GM10248 (cell line): ENCODE data around the gene AK2.
"Not testable (repeated sequence)": the region's sequence is repeated elsewhere in the genome, so short reads cannot be mapped to it uniquely, and the experiment has no call there.

Source experiments
- CTCF ChIA-PET: fragments of 300-600 bp; sonication (Branson Sonifier 250); formaldehyde crosslinking; extraction: SDS; loops from one replicate; lab custom pipeline; 2021; ENCODE audit warnings: antibody characterized with exemption; lab: Yijun Ruan, JAX
- POLR2A ChIA-PET: fragments of 350-650 bp; sonication (Branson Sonifier 250); formaldehyde crosslinking; extraction: SDS; loops from one replicate; lab custom pipeline; 2020; ENCODE audit warnings: antibody characterized with exemption; lab: Yijun Ruan, JAX
- DNase-seq: peaks from one replicate; pipeline ENCODE4 v3.0.0; 2012; ENCODE audit errors: extremely low spot score
- CTCF ChIP-seq: IDR thresholded peaks from 2 replicates; pipeline ENCODE4 v1.5.1; 2012; ENCODE audit warnings: mild to moderate bottlenecking, low read depth; ENCODE audit errors: extremely low read depth, missing control alignments, control extremely low read depth

The AK2 gene

GRCh38 chr1:33080885-33081553 lies 44.3 kb upstream of the AK2 start, which contains the start of gene AZIN2:
TSS of gene AZIN2 (plus strand) at chr1:33081153. CDS start at chr1:33082250, 1,097 bp downstream.
- ChIA-PET POLR2A (interaction anchor here (0.6 to 1.0 kb wide), 3 partner anchors 45 to 1800 kb away, joined by 3 to 4 read pairs (median 3); no protein-coding TSS in a partner anchor), CTCF (interaction anchor here (0.8 to 3.2 kb wide), 8 partner anchors 8 to 205 kb away, joined by 3 to 13 read pairs (median 4); no protein-coding TSS in a partner anchor)
- DNase-seq = peak; percentile 96
- no peak for TF ChIP-seq CTCF

DNA sequence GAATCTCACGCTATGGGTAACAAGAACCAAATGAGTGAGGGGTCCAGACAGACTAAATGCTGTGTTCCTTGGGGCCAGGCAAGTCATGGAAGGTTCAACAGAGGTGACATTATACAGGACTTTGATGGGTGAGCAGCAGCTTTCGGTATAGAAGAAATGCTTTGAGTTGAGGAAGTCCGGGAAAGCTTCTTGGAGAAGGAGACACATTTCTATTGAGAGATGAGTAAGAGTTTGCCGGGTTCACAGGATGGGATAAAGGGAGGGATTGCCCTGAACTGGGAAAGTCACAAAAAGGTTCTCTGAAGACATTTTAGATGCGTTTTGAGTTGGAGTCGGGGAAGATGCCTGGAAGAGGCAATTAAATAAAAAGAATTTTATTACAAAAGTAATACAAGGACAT lies 43.7 kb upstream of the AK2 start:
- no peak for DNase-seq
- CTCF ChIA-PET = interaction anchor here (0.8 to 3.2 kb wide), 8 partner anchors 8 to 204 kb away, joined by 3 to 13 read pairs (median 5); no protein-coding TSS in a partner anchor
- no peak for TF ChIP-seq CTCF
- POLR2A ChIA-PET = interaction anchor here (0.8 to 1.0 kb wide), 2 partner anchors 46 to 47 kb away, joined by 3 to 4 read pairs; no protein-coding TSS in a partner anchor

GRCh38 chr1:33078030-33078591 lies 41.4 kb upstream of the AK2 start:
- TF ChIP-seq CTCF = no peak
- ChIA-PET CTCF (interaction anchor here (1.5 to 2.0 kb wide), 3 partner anchors 9 to 146 kb away, joined by 4 to 5 read pairs (median 5); no protein-coding TSS in a partner anchor), POLR2A (no interaction called here)
- DNase-seq = no peak

GRCh38 chr1:33074193-33074945 lies 37.7 kb upstream of the AK2 start:
- TF ChIP-seq CTCF = no peak
- POLR2A ChIA-PET = interaction anchor here (0.7 kb wide), 1 partner anchor 118 kb away, joined by 3 read pairs; no protein-coding TSS in a partner anchor
- CTCF ChIA-PET = interaction anchor here (1.3 to 2.3 kb wide), 4 partner anchors 12 to 182 kb away, joined by 3 to 15 read pairs (median 4); no protein-coding TSS in a partner anchor

GRCh38 chr1:33072707-33073106 lies 36.0 kb upstream of the AK2 start:
- POLR2A ChIA-PET = interaction anchor here (0.5 kb wide), 1 partner anchor 197 kb away, joined by 3 read pairs; no protein-coding TSS in a partner anchor
- CTCF ChIA-PET = interaction anchor here (1.0 to 2.3 kb wide), 2 partner anchors 14 to 17 kb away, joined by 3 to 15 read pairs; no protein-coding TSS in a partner anchor
- no peak for TF ChIP-seq CTCF
- no peak for DNase-seq

More at GRCh38 chr1:33074193-33074945, 37.7 kb upstream of the AK2 start:
- no peak for DNase-seq

DNA sequence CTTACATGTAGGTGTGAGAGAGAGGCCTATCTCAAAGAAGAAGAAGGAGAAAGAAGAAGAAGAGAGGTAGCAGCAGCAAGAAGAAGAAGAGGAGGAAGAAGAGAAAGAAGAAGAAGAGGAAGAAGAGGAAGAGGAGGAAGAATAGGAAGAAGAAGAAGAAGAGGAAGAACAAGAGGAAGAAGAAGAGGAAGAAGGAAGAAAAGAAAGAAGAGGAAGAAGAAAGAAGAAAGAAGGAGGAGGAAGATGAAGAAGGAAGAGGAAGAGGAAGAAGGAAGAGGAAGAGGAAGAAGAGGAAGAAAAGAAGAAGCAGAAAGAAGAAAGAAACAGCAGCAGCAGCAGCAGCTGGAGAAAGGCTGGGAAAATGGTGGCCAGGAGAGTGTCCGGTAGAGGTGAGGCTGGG lies 33.9 kb upstream of the AK2 start:
- ChIA-PET POLR2A (no interaction called here), CTCF (no interaction called here)
- no peak for TF ChIP-seq CTCF
- DNase-seq = no peak

DNA sequence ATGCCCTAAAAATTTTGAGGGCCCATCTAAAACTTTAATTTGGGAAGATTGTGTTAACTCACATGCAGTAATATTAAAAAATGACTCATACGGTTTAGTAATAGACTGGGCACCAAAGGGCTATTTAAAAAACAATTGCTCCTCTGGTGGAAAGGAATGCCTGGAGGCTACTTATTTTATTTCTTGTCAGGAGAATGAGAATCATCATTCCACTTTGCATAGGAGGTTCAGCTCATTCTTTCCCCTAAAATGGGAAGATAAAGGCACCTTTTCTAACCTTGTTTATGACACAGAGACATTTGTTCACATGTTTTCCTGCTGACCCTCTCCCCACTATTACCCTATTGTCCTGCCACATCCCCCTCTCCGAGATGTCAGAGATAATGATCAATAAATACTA lies 31.4 kb upstream of the AK2 start:
- CTCF ChIA-PET, POLR2A ChIA-PET, DNase-seq: not testable (repeated sequence)

DNA sequence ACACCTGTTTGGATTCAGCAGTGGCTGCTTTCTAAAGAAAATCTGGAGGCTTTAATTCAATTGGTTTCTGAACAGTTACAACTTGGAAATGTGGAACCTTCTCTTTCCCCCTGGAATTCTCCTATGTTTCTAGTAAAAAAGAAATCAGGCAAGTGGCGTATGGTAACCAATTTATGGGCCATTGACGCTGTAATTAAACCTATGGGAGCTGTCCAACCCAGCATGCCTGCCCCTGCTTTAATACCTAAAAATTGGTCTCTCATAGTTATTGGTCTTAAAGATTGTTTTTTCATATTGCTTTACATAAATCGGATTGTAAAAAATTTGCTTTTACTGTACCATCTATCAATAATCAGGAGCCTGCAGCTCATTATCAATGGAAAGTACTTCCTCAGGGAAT lies 29.8 kb upstream of the AK2 start:
- CTCF ChIA-PET = interaction anchor here (1.6 kb wide), 1 partner anchor 10 kb away, joined by 5 read pairs; no protein-coding TSS in a partner anchor
- POLR2A ChIA-PET, DNase-seq: not testable (repeated sequence)
